ENCODE measurements around the gene CLDN1. TPM values are rescaled to one million over a fixed set of nuclear protein-coding genes. Genes with fewer than 3 reads are reported as not detected.

The CLDN1 gene, protein sequence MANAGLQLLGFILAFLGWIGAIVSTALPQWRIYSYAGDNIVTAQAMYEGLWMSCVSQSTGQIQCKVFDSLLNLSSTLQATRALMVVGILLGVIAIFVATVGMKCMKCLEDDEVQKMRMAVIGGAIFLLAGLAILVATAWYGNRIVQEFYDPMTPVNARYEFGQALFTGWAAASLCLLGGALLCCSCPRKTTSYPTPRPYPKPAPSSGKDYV
- 1 to 10 TPM in 1 of 2 donors, under 1 TPM in 1; 0.21 to 2.0 TPM for total RNA-seq

DNA sequence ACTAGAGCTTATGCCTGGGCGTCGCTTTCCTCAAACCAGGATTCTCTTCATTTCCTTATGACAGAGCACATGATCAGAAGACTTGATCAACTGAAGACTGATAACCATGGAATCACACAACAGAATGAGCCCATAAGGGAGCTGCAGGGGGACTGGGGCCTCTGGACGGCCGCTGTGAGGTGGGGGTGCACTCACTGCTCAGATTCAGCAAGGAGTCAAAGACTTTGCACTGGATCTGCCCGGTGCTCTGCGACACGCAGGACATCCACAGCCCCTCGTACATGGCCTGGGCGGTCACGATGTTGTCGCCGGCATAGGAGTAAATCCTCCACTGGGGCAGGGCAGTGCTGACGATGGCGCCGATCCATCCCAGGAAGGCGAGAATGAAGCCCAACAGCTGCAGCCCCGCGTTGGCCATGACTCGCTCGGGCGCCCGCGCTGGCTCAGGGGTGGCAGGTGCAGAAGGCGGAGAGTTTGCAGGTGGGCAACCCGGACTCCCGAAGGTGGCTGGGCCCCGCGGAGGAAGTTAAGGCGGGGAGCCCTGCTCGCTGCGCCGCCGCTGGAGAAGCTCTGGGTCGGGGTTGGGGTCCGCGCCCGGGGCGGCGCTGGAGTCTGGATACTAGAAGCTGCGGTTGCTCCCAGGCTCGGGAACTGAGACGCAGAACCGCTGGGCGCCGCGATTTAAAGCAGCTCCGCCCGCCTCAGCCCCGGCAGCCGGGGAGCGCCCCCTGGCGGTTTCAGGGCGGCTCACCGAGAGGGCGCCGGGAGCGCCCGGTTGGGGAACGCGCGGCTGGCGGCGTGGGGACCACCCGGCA lies at the start of gene CLDN1:
TSS of gene CLDN1 (minus strand) at position 658 of the 815 bp plus-strand sequence. CDS start at position 418, 240 bp downstream.
- Histone ChIP-seq H3K9me3 (no peaks in the 10 kb centered on the region), H3K36me3 (no peaks in the 10 kb centered on the region), H3K27me3 (replicated peaks; ENCODE audit: insufficient read depth) (no peaks in the 10 kb centered on the region), H3K4me1 (ENCODE audit: control insufficient read depth in 1 of 2, low read depth in 2 of 2) (peaks cover 4 to 12% of the 10 kb centered on the region in 2 donors), H3K27ac (no peak within 1 kb of the TSS), H3K4me3 (peak within 1 kb of the TSS; percentile 78)
- TF ChIP-seq, protein P1, sequence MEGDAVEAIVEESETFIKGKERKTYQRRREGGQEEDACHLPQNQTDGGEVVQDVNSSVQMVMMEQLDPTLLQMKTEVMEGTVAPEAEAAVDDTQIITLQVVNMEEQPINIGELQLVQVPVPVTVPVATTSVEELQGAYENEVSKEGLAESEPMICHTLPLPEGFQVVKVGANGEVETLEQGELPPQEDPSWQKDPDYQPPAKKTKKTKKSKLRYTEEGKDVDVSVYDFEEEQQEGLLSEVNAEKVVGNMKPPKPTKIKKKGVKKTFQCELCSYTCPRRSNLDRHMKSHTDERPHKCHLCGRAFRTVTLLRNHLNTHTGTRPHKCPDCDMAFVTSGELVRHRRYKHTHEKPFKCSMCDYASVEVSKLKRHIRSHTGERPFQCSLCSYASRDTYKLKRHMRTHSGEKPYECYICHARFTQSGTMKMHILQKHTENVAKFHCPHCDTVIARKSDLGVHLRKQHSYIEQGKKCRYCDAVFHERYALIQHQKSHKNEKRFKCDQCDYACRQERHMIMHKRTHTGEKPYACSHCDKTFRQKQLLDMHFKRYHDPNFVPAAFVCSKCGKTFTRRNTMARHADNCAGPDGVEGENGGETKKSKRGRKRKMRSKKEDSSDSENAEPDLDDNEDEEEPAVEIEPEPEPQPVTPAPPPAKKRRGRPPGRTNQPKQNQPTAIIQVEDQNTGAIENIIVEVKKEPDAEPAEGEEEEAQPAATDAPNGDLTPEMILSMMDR (IDR thresholded peaks at IDR 0.05): peak; percentile 96
- DNase-seq (ENCODE audit: low spot score) (no peak), ATAC-seq (ENCODE audit: insufficient number of reproducible peaks, low FRiP score, low read depth) (peak; percentile 68)

DNA sequence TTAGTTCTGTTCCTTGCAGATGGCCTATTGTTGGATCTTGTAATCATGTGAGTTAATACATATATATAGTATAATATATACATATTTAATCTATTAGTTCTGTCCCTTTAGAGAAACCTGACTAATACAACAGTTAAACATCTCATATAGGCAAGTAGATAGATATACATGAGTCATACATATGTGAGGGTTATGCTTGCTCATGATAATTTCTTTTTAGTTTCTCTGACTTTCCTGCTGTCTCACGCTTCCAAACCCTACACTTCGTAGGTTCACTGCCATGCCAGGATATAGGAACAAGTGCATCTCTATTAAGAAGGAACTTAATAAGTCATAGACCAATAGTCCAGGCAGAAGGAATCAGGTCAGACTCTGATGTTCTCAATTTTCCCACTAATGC lies 48.9 kb upstream of the CLDN1 start:
- Histone ChIP-seq H3K27ac (no peak overlapping the region), H3K4me1 (ENCODE audit: control insufficient read depth in 1 of 2, low read depth in 2 of 2) (no peaks in the 10 kb centered on the region), H3K27me3 (replicated peaks; ENCODE audit: insufficient read depth) (no peaks in the 10 kb centered on the region), H3K4me3 (no peak overlapping the region), H3K9me3 (no peaks in the 10 kb centered on the region), H3K36me3 (no peaks in the 10 kb centered on the region)
- no peak for ATAC-seq (ENCODE audit: insufficient number of reproducible peaks, low FRiP score, low read depth)
- no peak for DNase-seq (ENCODE audit: low spot score)
- TF ChIP-seq, protein P1 (IDR thresholded peaks at IDR 0.05): no peak

DNA sequence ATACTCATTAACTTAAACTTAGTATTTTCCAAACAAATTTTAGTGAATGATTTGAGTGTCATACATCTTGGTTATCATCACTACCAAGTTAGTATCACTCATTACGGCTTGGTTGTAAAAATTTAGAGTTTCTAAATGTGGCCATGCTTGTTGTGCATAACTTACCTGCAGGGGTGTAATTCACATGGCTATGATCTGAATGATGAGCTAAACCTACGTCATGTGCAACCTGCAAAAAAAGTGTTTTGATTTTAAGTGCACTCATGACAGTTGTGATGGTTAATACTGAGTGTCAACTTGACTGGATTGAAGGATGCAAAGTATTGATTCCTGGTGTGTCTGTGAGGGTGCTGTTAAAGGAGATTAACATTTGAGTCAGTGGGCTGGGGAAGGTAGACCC lies 48.1 kb upstream of the CLDN1 start:
- no peak for ATAC-seq (ENCODE audit: insufficient number of reproducible peaks, low FRiP score, low read depth)
- no peak overlapping the region for H3K27ac ChIP-seq

DNA sequence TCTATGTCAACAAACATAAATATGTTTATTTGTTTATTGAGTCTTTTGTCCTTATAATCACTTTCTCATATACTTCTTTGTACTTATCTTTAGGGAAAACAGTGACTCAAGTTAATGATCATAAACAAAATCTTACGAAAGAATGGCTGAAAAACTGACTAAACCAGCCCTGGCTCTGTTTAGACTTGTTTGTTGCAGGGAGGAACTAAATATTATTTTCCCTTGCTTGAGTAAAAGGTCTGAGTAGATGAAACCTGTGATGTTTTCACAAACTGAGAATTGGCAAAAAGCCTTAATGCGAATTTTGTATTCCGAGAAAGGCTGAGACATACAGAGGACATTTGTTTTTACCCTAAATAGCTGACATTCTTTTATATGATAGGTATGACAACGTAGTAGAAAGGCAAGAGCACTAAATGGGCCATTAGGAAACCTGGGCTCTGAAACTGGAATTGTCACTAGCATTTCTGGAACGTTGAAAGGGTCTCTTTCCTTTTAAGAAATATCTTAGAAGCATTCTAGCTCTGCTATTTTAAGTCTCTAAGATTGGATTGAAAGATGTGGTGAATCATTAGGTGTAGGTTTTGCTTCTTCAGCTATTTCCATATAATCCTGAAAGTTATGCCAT lies 47.5 kb upstream of the CLDN1 start:
- Histone ChIP-seq H3K4me1 (ENCODE audit: control insufficient read depth in 1 of 2, low read depth in 2 of 2) (no peaks in the 10 kb centered on the region), H3K27ac (no peak overlapping the region), H3K27me3 (replicated peaks; ENCODE audit: insufficient read depth) (no peaks in the 10 kb centered on the region), H3K4me3 (no peak overlapping the region), H3K9me3 (no peaks in the 10 kb centered on the region), H3K36me3 (no peaks in the 10 kb centered on the region)
- ATAC-seq (ENCODE audit: insufficient number of reproducible peaks, low FRiP score, low read depth): no peak
- TF ChIP-seq, protein P1 (IDR thresholded peaks at IDR 0.05): no peak
- no peak for DNase-seq (ENCODE audit: low spot score)

More for the DNA sequence above, 48.1 kb upstream of the CLDN1 start:
- H3K27me3 ChIP-seq (replicated peaks; ENCODE audit: insufficient read depth): no peaks in the 10 kb centered on the region
- DNase-seq (ENCODE audit: low spot score): no peak
- TF ChIP-seq, protein P1 (IDR thresholded peaks at IDR 0.05): no peak
- H3K4me1 ChIP-seq (ENCODE audit: control insufficient read depth in 1 of 2, low read depth in 2 of 2): no peaks in the 10 kb centered on the region
- H3K4me3 ChIP-seq: no peak overlapping the region
- no peaks in the 10 kb centered on the region for H3K9me3 ChIP-seq
- no peaks in the 10 kb centered on the region for H3K36me3 ChIP-seq

DNA sequence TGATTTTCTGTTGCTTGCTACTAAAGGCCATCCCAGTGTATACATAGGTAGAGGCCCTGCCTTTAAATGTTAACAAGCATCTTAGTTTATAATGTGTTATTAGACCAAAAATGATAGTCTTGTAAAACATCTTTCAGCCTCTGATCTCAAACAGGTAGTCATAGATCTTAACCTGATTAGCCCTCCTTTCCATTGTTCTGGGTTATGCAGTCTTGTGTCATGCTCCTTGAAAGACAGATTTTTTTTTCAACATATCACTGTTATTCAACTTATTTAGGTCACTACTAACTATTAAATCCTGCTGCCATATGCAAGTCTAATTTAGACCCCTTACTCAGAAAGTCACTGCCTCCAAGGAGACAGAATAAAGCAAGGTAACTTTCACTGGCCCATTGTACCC lies 46.6 kb upstream of the CLDN1 start:
- TF ChIP-seq, protein P1 (IDR thresholded peaks at IDR 0.05): no peak
- no peak overlapping the region for H3K27ac ChIP-seq
- no peak overlapping the region for H3K4me3 ChIP-seq
- H3K4me1 ChIP-seq (ENCODE audit: control insufficient read depth in 1 of 2, low read depth in 2 of 2): no peaks in the 10 kb centered on the region
- no peak for DNase-seq (ENCODE audit: low spot score)
- no peaks in the 10 kb centered on the region for H3K36me3 ChIP-seq
- no peaks in the 10 kb centered on the region for H3K9me3 ChIP-seq
- no peaks in the 10 kb centered on the region for H3K27me3 ChIP-seq (replicated peaks; ENCODE audit: insufficient read depth)
- ATAC-seq (ENCODE audit: insufficient number of reproducible peaks, low FRiP score, low read depth): no peak

All from thoracic aorta (tissue), 2 donors.